Measurements from ENCODE around the gene NSG1.

DNA sequence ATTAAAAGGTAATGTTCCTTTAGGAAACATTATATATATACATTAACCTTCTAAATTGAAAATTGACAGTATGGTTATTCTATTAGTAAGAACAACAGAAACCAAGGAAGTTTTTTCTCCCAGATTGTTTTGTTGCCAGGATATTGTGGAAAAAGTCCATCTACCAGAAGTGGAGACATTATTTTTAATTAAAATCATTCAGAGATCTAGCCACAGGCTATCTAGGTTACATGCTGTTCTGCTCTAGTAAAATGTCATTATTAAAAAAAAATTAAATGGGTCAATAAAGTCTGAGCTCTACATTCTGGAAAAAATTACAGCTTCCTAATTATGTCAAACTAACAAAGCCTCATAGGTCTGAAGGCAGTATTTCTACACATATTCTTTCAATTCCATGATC is 74.3 kb downstream of the NSG1 start:
- TF ChIP-seq, protein P1, sequence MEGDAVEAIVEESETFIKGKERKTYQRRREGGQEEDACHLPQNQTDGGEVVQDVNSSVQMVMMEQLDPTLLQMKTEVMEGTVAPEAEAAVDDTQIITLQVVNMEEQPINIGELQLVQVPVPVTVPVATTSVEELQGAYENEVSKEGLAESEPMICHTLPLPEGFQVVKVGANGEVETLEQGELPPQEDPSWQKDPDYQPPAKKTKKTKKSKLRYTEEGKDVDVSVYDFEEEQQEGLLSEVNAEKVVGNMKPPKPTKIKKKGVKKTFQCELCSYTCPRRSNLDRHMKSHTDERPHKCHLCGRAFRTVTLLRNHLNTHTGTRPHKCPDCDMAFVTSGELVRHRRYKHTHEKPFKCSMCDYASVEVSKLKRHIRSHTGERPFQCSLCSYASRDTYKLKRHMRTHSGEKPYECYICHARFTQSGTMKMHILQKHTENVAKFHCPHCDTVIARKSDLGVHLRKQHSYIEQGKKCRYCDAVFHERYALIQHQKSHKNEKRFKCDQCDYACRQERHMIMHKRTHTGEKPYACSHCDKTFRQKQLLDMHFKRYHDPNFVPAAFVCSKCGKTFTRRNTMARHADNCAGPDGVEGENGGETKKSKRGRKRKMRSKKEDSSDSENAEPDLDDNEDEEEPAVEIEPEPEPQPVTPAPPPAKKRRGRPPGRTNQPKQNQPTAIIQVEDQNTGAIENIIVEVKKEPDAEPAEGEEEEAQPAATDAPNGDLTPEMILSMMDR (IDR thresholded peaks at IDR 0.05; ENCODE audit: low read length), result no peak
- TF ChIP-seq EZH2phosphoT487 (IDR thresholded peaks at IDR 0.05; ENCODE audit: low read length), result no peak

Measured in MM.1S (cell line).